ENCODE results near the gene RILPL2. TPM values are rescaled to one million over a fixed set of nuclear protein-coding genes. Genes with fewer than 3 reads are reported as not detected.
"Not testable (repeated sequence)": the region's sequence is repeated elsewhere in the genome, so short reads cannot be mapped to it uniquely, and the experiment has no call there.

RILPL2 gene
- polyA plus RNA-seq, 3 donors, result 19.3 to 25.1 (median 21.0) TPM

- intact Hi-C loops (cut with micrococcal nuclease), result loop anchor here (5.0 to 10.0 kb wide), 2 partner anchors 36 to 54 kb away; no protein-coding TSS in a partner anchor
- 38% methylated on average over 1 of the region's 1 CpG for WGBS (ENCODE audit: insufficient coverage)
- Histone ChIP-seq H3K27ac (ENCODE audit: low read depth in 1 of 2, low read length in 2 of 2) (no peak overlapping the region), H2AFZ (ENCODE audit: insufficient read depth, low read depth, low read length, poor library complexity, severe bottlenecking) (no peak overlapping the region), H3K27me3 (ENCODE audit: control insufficient read depth in 2 of 2, insufficient read depth in 2 of 2, low read length in 2 of 2) (no peaks in the 10 kb centered on the region), H3K4me2 (replicated peaks; ENCODE audit: extremely low read depth, low read length, poor library complexity, severe bottlenecking) (no peak overlapping the region), H3K9ac (ENCODE audit: insufficient read depth, low read length, poor library complexity, severe bottlenecking) (no peak overlapping the region), H4K20me1 (ENCODE audit: insufficient read depth, low read length) (peaks cover 56% of the 10 kb centered on the region), H3K36me3 (replicated peaks in 1 of 2; ENCODE audit: control insufficient read depth in 1 of 2, insufficient read depth in 2 of 2, low read length in 2 of 2) (peaks cover 32 to 63% of the 10 kb centered on the region in 2 donors), H3K79me2 (ENCODE audit: insufficient read depth, low read length) (peaks cover 33% of the 10 kb centered on the region), H3K4me1 (ENCODE audit: control insufficient read depth in 1 of 2, insufficient read depth in 2 of 2, low read length in 2 of 2) (no peaks in the 10 kb centered on the region), H3K4me3 (replicated peaks in 1 of 3; ENCODE audit: low read depth in 2 of 3, low read length in 3 of 3) (no peak overlapping the region), H3K9me3 (replicated peaks in 1 of 2; ENCODE audit: control insufficient read depth in 1 of 2, insufficient read depth in 1 of 2, low read length in 2 of 2) (no peaks in the 10 kb centered on the region)
- H3K27me3 Mint-ChIP-seq (ENCODE audit: low read depth in 3 of 3), result no peaks in the 10 kb centered on the region
- peak in 2 of 3 donors; percentile 38 to 50 for DNase-seq
- H3K4me1 Mint-ChIP-seq, result no peaks in the 10 kb centered on the region
- no peak overlapping the region for H3K27ac Mint-ChIP-seq
- TF ChIP-seq CTCF (IDR thresholded peaks at IDR 0.05), result peak; percentile 45
- H3K9me3 Mint-ChIP-seq, result peaks cover 0 to 4% (median 0%) of the 10 kb centered on the region in 7 donors
- peaks cover 52 to 67% of the 10 kb centered on the region in 2 donors for H3K36me3 Mint-ChIP-seq
- no peak overlapping the region for H3K4me3 Mint-ChIP-seq
These were observed 32.3 kb upstream of the RILPL2 start for GRCh38 chr12:123468786-123469185.

GRCh38 chr12:123465084-123465483, 28.6 kb upstream of the RILPL2 start:
- no peak for TF ChIP-seq CTCF (IDR thresholded peaks at IDR 0.05)
- Histone ChIP-seq H3K4me2 (replicated peaks; ENCODE audit: extremely low read depth, low read length, poor library complexity, severe bottlenecking) (no peak overlapping the region), H4K20me1 (ENCODE audit: insufficient read depth, low read length) (peaks cover 60% of the 10 kb centered on the region), H3K9me3 (replicated peaks in 1 of 2; ENCODE audit: control insufficient read depth in 1 of 2, insufficient read depth in 1 of 2, low read length in 2 of 2) (no peaks in the 10 kb centered on the region), H3K27ac (ENCODE audit: low read depth in 1 of 2, low read length in 2 of 2) (peak overlapping the region in 1 of 2 donors; percentile 13), H3K4me1 (ENCODE audit: control insufficient read depth in 1 of 2, insufficient read depth in 2 of 2, low read length in 2 of 2) (peaks cover 0 to 2% of the 10 kb centered on the region in 2 donors), H3K79me2 (ENCODE audit: insufficient read depth, low read length) (peaks cover 69% of the 10 kb centered on the region), H3K9ac (ENCODE audit: insufficient read depth, low read length, poor library complexity, severe bottlenecking) (no peak overlapping the region), H2AFZ (ENCODE audit: insufficient read depth, low read depth, low read length, poor library complexity, severe bottlenecking) (no peak overlapping the region), H3K27me3 (ENCODE audit: control insufficient read depth in 2 of 2, insufficient read depth in 2 of 2, low read length in 2 of 2) (no peaks in the 10 kb centered on the region), H3K4me3 (replicated peaks in 1 of 3; ENCODE audit: low read depth in 2 of 3, low read length in 3 of 3) (no peak overlapping the region), H3K36me3 (replicated peaks in 1 of 2; ENCODE audit: control insufficient read depth in 1 of 2, insufficient read depth in 2 of 2, low read length in 2 of 2) (peaks cover 23 to 41% of the 10 kb centered on the region in 2 donors)
- intact Hi-C loops (cut with micrococcal nuclease), result loop anchor here (5.0 to 10.0 kb wide), 2 partner anchors 33 to 50 kb away; no protein-coding TSS in a partner anchor
- Mint-ChIP-seq H3K9me3 (peaks cover 0 to 2% (median 0%) of the 10 kb centered on the region in 7 donors), H3K4me1 (peaks cover 8% of the 10 kb centered on the region), H3K4me3 (no peak overlapping the region), H3K27me3 (ENCODE audit: low read depth in 3 of 3) (no peaks in the 10 kb centered on the region), H3K36me3 (peaks cover 41 to 57% of the 10 kb centered on the region in 2 donors), H3K27ac (peak overlapping the region in 1 of 7 donors; percentile 25)
- no peak for DNase-seq
- 90% methylated on average over 2 of the region's 4 CpGs for WGBS (ENCODE audit: insufficient coverage)

GRCh38 chr12:123463174-123463573, 26.7 kb upstream of the RILPL2 start:
- H3K9ac ChIP-seq (ENCODE audit: insufficient read depth, low read length, poor library complexity, severe bottlenecking); H3K4me2 ChIP-seq (replicated peaks; ENCODE audit: extremely low read depth, low read length, poor library complexity, severe bottlenecking); H2AFZ ChIP-seq (ENCODE audit: insufficient read depth, low read depth, low read length, poor library complexity, severe bottlenecking); H3K9me3 Mint-ChIP-seq; H3K27me3 Mint-ChIP-seq (ENCODE audit: low read depth in 3 of 3); H3K4me3 Mint-ChIP-seq; H3K4me3 ChIP-seq (replicated peaks in 1 of 3; ENCODE audit: low read depth in 2 of 3, low read length in 3 of 3); H3K9me3 ChIP-seq (replicated peaks in 1 of 2; ENCODE audit: control insufficient read depth in 1 of 2, insufficient read depth in 1 of 2, low read length in 2 of 2); H3K27ac ChIP-seq (ENCODE audit: low read depth in 1 of 2, low read length in 2 of 2); H3K27me3 ChIP-seq (ENCODE audit: control insufficient read depth in 2 of 2, insufficient read depth in 2 of 2, low read length in 2 of 2); DNase-seq: not testable (repeated sequence)
- peaks cover 23 to 41% of the 10 kb centered on the region in 2 donors for H3K36me3 ChIP-seq (replicated peaks in 1 of 2; ENCODE audit: control insufficient read depth in 1 of 2, insufficient read depth in 2 of 2, low read length in 2 of 2)
- H3K4me1 ChIP-seq (ENCODE audit: control insufficient read depth in 1 of 2, insufficient read depth in 2 of 2, low read length in 2 of 2), result peaks cover 16% of the 10 kb centered on the region in 2 donors
- WGBS (ENCODE audit: insufficient coverage), result 95% methylated on average over 10 of the region's 11 CpGs
- Mint-ChIP-seq H3K36me3 (peaks cover 39 to 53% of the 10 kb centered on the region in 2 donors), H3K4me1 (peaks cover 20% of the 10 kb centered on the region), H3K27ac (peak overlapping the region in 2 of 7 donors; percentile 63 to 86)
- H3K79me2 ChIP-seq (ENCODE audit: insufficient read depth, low read length), result peaks cover 87% of the 10 kb centered on the region
- H4K20me1 ChIP-seq (ENCODE audit: insufficient read depth, low read length), result peaks cover 49% of the 10 kb centered on the region
- intact Hi-C loops (cut with micrococcal nuclease), result loop anchor here in 1 of 2 donors (10.0 kb wide), 1 partner anchor 48 kb away; no protein-coding TSS in a partner anchor

Data from CD14-positive monocyte (primary cell).